ENCODE data around the gene GATA2.

GATA2 gene

GRCh38 chr3:128478576-128479506, 14.2 kb downstream of the GATA2 start:
- H3K9me3 ChIP-seq (ENCODE audit: insufficient read depth, low read length): no peaks in the 10 kb centered on the region
- H3K9me2 ChIP-seq (replicated peaks; ENCODE audit: insufficient read depth, low read length): no peaks in the 10 kb centered on the region
- no peak overlapping the region for H3K9ac ChIP-seq (ENCODE audit: low read length)
- no peaks in the 10 kb centered on the region for H3F3A ChIP-seq (ENCODE audit: insufficient read depth)
- no peaks in the 10 kb centered on the region for H4K20me1 ChIP-seq (ENCODE audit: low read depth, low read length)
- H3K4me2 ChIP-seq (ENCODE audit: low read depth, low read length, poor library complexity, severe bottlenecking): no peak overlapping the region
- H3K4me3 ChIP-seq (ENCODE audit: insufficient read depth, low read length, poor library complexity, severe bottlenecking): no peak overlapping the region
- TF ChIP-seq EZH2phosphoT487 (conservative IDR thresholded peaks at IDR 0.05; ENCODE audit: low read length): no peak
- no peaks in the 10 kb centered on the region for H3K36me3 ChIP-seq (ENCODE audit: low read length)
- no peaks in the 10 kb centered on the region for H3K79me2 ChIP-seq (ENCODE audit: insufficient read depth, low read length)
- H3K27ac ChIP-seq (ENCODE audit: low read depth, low read length): no peak overlapping the region
- no peak overlapping the region for H2AFZ ChIP-seq (ENCODE audit: low read depth, low read length, severe bottlenecking)
- H3K27me3 ChIP-seq (ENCODE audit: low read length): no peaks in the 10 kb centered on the region

- H3K9me2 ChIP-seq (replicated peaks; ENCODE audit: insufficient read depth, low read length): no peaks in the 10 kb centered on the region
- H2AFZ ChIP-seq (ENCODE audit: low read depth, low read length, severe bottlenecking): no peak overlapping the region
- no peak overlapping the region for H3K27ac ChIP-seq (ENCODE audit: low read depth, low read length)
- no peaks in the 10 kb centered on the region for H3K79me2 ChIP-seq (ENCODE audit: insufficient read depth, low read length)
- H3K4me2 ChIP-seq (ENCODE audit: low read depth, low read length, poor library complexity, severe bottlenecking): no peak overlapping the region
- H3K27me3 ChIP-seq (ENCODE audit: low read length): no peaks in the 10 kb centered on the region
- H3F3A ChIP-seq (ENCODE audit: insufficient read depth): no peaks in the 10 kb centered on the region
- no peaks in the 10 kb centered on the region for H4K20me1 ChIP-seq (ENCODE audit: low read depth, low read length)
- H3K36me3 ChIP-seq (ENCODE audit: low read length): no peaks in the 10 kb centered on the region
- H3K4me3 ChIP-seq (ENCODE audit: insufficient read depth, low read length, poor library complexity, severe bottlenecking): no peak overlapping the region
- TF ChIP-seq, protein P1, sequence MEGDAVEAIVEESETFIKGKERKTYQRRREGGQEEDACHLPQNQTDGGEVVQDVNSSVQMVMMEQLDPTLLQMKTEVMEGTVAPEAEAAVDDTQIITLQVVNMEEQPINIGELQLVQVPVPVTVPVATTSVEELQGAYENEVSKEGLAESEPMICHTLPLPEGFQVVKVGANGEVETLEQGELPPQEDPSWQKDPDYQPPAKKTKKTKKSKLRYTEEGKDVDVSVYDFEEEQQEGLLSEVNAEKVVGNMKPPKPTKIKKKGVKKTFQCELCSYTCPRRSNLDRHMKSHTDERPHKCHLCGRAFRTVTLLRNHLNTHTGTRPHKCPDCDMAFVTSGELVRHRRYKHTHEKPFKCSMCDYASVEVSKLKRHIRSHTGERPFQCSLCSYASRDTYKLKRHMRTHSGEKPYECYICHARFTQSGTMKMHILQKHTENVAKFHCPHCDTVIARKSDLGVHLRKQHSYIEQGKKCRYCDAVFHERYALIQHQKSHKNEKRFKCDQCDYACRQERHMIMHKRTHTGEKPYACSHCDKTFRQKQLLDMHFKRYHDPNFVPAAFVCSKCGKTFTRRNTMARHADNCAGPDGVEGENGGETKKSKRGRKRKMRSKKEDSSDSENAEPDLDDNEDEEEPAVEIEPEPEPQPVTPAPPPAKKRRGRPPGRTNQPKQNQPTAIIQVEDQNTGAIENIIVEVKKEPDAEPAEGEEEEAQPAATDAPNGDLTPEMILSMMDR (IDR thresholded peaks at IDR 0.05; ENCODE audit: insufficient read depth, low read length, poor library complexity, severe bottlenecking): no peak
- TF ChIP-seq EZH2phosphoT487 (conservative IDR thresholded peaks at IDR 0.05; ENCODE audit: low read length): no peak
- H3K9me3 ChIP-seq (ENCODE audit: insufficient read depth, low read length): no peaks in the 10 kb centered on the region
- H3K9ac ChIP-seq (ENCODE audit: low read length): no peak overlapping the region
Observed at GRCh38 chr3:128476659-128477058, 16.3 kb downstream of the GATA2 start.

DNA sequence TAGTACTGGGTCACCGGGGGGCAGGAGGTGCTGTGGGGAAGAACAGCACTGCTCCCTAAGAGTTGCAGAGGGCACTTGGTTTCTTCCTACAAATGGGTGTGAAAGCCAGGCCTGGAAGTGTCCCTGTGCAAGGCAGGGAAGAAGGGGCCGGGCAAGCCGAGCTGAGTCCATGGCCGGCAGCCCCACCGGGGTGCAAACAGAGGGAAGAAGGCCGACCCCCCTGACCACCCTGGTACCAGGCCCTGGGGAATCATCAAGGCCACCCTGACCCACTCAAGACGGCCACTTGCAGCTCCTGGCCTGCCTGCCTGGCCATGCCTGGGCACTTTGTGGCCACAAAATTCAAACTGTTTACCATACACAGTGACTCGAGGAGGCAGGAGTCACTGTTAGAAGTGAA, 17.6 kb downstream of the GATA2 start:
- no peak overlapping the region for H3K27ac ChIP-seq (ENCODE audit: low read depth, low read length)
- H3K4me2 ChIP-seq (ENCODE audit: low read depth, low read length, poor library complexity, severe bottlenecking): no peak overlapping the region
- no peaks in the 10 kb centered on the region for H3K79me2 ChIP-seq (ENCODE audit: insufficient read depth, low read length)
- no peak overlapping the region for H2AFZ ChIP-seq (ENCODE audit: low read depth, low read length, severe bottlenecking)
- no peaks in the 10 kb centered on the region for H3F3A ChIP-seq (ENCODE audit: insufficient read depth)
- no peak overlapping the region for H3K9ac ChIP-seq (ENCODE audit: low read length)
- H3K27me3 ChIP-seq (ENCODE audit: low read length): no peaks in the 10 kb centered on the region
- no peaks in the 10 kb centered on the region for H3K9me2 ChIP-seq (replicated peaks; ENCODE audit: insufficient read depth, low read length)
- TF ChIP-seq EZH2phosphoT487 (conservative IDR thresholded peaks at IDR 0.05; ENCODE audit: low read length): no peak
- TF ChIP-seq, protein P1 (IDR thresholded peaks at IDR 0.05; ENCODE audit: insufficient read depth, low read length, poor library complexity, severe bottlenecking): no peak
- H4K20me1 ChIP-seq (ENCODE audit: low read depth, low read length): no peaks in the 10 kb centered on the region
- no peak overlapping the region for H3K4me3 ChIP-seq (ENCODE audit: insufficient read depth, low read length, poor library complexity, severe bottlenecking)
- no peaks in the 10 kb centered on the region for H3K9me3 ChIP-seq (ENCODE audit: insufficient read depth, low read length)
- H3K36me3 ChIP-seq (ENCODE audit: low read length): no peaks in the 10 kb centered on the region

GRCh38 chr3:128473737-128474136, 19.3 kb downstream of the GATA2 start:
- Histone ChIP-seq H3K4me2 (ENCODE audit: low read depth, low read length, poor library complexity, severe bottlenecking) (no peak overlapping the region), H3K9me2 (replicated peaks; ENCODE audit: insufficient read depth, low read length) (no peaks in the 10 kb centered on the region), H3K4me3 (ENCODE audit: insufficient read depth, low read length, poor library complexity, severe bottlenecking) (no peak overlapping the region), H3F3A (ENCODE audit: insufficient read depth) (no peaks in the 10 kb centered on the region), H3K9ac (ENCODE audit: low read length) (no peak overlapping the region), H3K9me3 (ENCODE audit: insufficient read depth, low read length) (no peaks in the 10 kb centered on the region), H3K27me3 (ENCODE audit: low read length) (no peaks in the 10 kb centered on the region), H2AFZ (ENCODE audit: low read depth, low read length, severe bottlenecking) (no peak overlapping the region), H3K27ac (ENCODE audit: low read depth, low read length) (no peak overlapping the region), H3K79me2 (ENCODE audit: insufficient read depth, low read length) (no peaks in the 10 kb centered on the region), H3K36me3 (ENCODE audit: low read length) (no peaks in the 10 kb centered on the region), H4K20me1 (ENCODE audit: low read depth, low read length) (no peaks in the 10 kb centered on the region)
- TF ChIP-seq, protein P1 (IDR thresholded peaks at IDR 0.05; ENCODE audit: insufficient read depth, low read length, poor library complexity, severe bottlenecking): no peak
- TF ChIP-seq EZH2phosphoT487 (conservative IDR thresholded peaks at IDR 0.05; ENCODE audit: low read length): no peak

Data from SU-DHL-6 (cell line).